GM18519 (cell line): ENCODE results near the gene TRIM44.
"Not testable (repeated sequence)": the region's sequence is repeated elsewhere in the genome, so short reads cannot be mapped to it uniquely, and the experiment has no call there.

Experiments used
- ATAC-seq: cut with Tn5 transposase; IDR thresholded peaks from one replicate; pipeline ENCODE4 v1.9.1; 2021; ENCODE audit warnings: mild to moderate bottlenecking, moderate library complexity; ENCODE audit not compliant: unreplicated experiment, low FRiP score

The TRIM44 gene

DNA sequence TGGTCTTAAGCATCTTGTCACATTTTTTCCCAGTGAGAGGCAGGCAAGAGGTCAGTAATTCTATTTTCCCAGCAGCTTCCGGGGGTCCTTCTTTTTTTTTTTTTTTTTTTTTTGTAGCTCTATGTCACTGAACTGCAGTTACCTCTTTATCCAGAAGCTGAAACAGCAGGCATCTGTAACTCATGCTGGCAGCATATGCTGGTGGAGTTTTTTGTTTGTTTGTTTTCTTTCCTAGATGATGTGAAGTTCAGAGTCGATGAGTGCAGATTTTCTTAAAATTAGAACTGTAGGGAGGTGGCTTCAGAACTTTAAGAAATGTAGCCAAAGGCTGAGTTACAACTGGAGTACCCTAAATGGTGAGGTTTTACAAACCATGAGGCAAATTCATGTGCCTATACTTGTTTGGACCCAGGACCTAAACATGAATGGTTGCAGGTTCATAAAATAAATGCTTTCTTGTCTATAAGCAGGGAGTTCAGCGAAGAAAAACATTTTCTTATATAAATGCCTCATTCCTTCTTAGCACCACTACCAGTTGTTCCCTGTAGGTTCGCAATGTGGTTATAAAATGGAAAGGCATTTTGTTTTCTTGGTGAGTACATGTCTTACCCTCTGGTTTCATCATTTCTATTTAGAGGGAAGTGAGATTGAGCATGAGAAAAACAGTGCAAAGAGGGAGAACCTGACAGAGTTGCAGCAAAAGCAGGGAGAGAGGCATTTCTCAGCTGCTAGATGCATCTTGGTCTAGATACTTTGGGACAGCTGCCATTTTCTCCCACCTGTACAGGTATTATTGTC is 84.0 kb downstream of the TRIM44 start:
- no peak for ATAC-seq

DNA sequence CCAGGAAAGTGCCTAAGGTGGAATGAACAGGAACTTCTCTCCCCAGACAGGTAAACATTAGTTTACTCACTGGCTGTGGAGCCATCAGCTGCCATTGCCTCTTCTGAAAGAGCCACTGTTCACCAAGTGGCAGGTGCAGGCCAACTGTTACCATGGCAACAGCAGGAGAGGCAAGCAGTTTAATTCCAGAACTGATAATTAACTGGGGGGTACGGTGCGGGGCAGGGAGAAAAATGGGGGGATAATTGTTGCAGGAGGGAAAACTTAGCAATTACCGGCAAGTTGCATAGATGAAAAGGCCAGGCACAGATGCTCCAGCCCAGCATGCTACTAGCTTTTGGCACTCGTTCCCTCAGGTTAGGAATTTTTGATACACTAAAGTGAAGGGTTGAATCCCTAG is 85.1 kb downstream of the TRIM44 start:
- ATAC-seq, result no peak

- no peak for ATAC-seq
Measured at GRCh38 chr11:35748644-35749043, 86.1 kb downstream of the TRIM44 start.

GRCh38 chr11:35750315-35750714 is 87.7 kb downstream of the TRIM44 start:
- no peak for ATAC-seq

- ATAC-seq, result no peak
Measured at GRCh38 chr11:35750981-35751663, 88.5 kb downstream of the TRIM44 start.

DNA sequence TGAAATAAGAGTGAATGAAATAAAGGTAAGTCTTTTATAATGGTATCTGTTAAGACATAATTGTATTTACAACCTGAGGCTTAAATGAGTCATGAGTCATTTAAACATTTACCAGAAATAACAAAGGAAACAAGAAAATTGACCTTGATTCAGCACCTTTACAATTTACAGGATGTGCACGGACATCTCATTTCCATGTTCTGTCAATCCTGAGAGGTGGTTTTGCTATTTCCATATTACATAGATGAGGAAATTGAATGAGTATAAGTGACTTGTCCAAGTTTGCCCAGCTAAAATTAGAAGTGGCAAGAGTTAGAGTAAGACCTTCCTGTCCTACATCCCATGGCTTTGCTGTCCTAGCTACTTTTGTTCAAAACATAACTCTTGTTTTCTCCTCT is 89.1 kb downstream of the TRIM44 start:
- no peak for ATAC-seq

DNA sequence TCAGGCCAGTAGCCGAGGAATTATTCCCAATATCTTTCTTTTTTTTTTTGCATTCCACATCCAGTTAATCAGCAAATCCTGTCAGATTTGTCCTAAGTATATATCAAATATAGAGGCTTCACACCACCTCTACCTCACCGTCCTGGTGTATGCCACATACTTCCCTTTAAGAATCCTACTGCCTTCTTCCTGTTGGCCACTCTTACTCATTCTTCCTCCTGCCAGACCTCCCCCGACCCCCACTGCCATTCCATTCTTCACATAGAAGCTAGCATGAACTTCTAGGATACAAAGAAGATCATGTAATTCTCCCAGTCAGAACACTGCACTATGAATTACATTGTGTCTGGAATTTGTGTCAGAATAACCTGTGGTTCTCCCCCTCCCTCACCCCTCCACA is 89.5 kb downstream of the TRIM44 start:
- ATAC-seq, result no peak

DNA sequence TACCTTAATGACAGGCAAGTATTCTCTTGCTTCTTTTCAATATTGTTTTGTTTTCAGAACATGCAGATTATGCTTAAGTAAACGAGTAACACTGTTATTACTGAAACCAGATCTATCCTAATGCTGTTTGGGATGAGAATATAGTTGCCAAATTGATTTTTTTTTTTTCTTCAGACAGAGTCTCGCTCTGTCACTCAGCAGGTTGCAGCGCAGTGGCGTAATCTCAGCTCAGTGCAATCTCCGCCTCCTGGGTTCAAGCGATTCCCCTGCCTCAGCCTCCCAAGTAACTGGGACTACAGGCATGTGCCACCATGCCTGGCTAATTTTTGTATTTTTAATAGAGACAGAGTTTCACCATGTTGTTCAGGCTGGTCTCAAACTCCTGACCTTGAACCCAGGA is 91.0 kb downstream of the TRIM44 start:
- ATAC-seq, result not testable (repeated sequence)

DNA sequence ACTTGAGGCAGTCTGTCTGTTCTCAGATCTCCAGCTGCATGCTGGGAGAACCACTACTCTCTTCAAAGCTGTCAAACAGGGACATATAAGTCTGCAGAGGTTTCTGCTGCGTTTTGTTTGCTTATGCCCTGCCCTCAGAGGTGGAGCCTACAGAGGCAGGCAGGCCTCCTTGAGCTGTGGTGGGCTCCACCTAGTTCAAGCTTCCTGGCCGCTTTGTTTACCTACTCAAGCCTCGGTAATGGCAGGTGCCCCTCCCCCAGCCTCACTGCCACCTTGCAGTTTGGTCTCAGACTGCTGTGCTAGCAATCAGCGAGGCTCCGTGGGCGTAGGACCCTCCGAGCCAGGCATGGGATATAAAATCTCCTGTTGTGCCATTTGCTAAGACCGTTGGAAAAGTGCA is 97.4 kb downstream of the TRIM44 start:
- not testable (repeated sequence) for ATAC-seq

DNA sequence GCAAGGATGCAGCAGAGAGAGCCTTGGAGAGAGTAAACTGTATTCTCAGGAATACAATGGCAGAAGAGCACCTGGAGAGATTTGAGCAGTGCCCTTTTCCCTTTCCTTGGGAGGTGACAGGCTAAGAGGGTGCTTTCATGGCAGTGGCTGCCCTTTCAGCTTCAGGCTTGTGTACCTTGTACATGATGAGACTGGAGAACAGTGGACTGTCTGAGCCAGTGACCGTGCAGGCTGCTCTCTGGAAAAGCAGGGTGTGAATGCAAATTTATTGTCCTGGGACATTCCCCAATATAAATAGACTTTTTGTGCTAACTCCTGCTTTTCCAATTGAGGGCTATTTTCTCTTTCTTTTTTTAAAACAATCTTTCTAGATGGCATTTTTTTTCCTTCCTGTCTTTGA is 99.3 kb downstream of the TRIM44 start:
- no peak for ATAC-seq

DNA sequence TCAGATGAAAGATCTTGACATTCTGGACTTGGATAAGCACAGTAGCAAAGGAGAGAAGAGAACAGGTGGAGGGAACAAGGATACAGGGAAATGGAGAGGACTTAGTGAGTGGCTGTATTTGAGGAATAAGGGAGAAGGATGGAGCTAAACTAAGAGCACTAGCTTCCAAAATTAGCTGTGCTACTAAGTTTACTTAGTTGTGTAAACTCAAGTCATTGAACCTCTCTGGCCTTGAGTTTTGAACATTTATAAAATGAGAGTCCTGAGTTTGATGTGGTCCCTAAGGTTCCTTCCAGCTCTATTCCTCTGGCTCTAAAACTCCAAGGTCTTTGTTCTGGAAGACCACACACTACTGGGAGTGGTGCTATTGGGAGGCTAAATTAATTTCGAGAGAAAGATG is 100.7 kb downstream of the TRIM44 start:
- no peak for ATAC-seq

DNA sequence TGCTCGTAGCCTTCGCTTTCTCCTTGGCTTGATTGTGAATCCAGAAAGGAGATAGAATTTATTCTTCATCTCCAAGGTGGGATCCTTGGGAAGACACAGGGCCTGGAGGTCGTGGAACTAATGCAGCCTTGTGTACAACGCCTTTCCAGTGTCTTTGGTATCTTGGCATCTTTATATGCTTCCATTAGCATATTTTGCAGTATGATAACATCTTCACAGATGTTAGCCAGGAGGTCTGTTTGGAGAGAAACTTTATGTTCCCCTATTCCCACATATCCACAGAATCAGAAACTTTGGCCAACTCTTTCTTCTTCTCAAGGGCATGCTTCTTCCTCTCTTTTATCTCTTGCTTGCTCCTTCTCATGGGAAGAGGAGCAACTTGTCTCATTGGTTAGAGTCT is 101.2 kb downstream of the TRIM44 start:
- ATAC-seq, result no peak

GRCh38 chr11:35764417-35764816 is 101.8 kb downstream of the TRIM44 start:
- no peak for ATAC-seq

- ATAC-seq, result no peak
Measured at GRCh38 chr11:35765211-35765610, 102.6 kb downstream of the TRIM44 start.

DNA sequence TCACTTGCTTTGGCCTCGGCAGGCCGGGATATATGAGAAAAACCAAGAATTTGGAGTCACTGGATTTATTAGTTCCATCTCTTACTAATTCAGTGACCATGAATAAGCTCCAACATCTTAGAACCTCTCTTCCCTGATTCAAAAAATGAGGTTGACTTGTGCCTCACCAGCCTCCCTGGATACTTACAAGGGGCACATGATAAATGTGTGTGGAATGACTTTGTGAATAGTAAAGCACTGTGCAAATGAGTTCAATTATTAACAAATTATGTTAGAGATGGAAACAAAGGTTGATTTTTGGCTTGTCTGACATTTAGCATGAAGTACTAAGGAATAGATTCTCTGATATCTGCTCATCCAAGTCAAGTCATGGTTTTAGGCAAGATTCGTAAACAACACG is 104.1 kb downstream of the TRIM44 start:
- ATAC-seq, result no peak

- not testable (repeated sequence) for ATAC-seq
Measured at GRCh38 chr11:35770425-35770824, 107.8 kb downstream of the TRIM44 start.

- no peak for ATAC-seq
Measured at GRCh38 chr11:35771722-35772121, 109.1 kb downstream of the TRIM44 start.

- not testable (repeated sequence) for ATAC-seq
Measured at GRCh38 chr11:35777241-35777640, 114.7 kb downstream of the TRIM44 start.

DNA sequence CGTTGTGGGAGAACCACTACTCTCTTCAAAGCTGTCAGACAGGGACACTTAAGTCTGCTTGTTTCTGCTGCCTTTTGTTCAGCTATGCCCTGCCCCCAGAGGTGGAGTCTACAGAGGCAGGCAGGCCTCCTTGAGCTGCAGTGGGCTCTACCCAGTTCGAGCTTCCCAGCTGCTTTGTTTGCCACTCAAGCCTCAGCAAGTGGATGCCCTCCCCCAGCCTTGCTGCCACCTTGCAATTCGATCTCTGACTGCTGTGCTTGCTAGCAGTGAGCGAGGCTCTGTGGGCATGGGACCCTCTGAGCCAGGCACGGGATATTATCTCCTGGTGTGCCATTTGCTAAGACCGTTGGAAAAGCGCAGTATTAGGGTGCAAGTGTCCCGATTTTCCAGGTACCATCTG is 116.4 kb downstream of the TRIM44 start:
- ATAC-seq, result not testable (repeated sequence)

- ATAC-seq, result no peak
Measured at GRCh38 chr11:35779409-35779808, 116.8 kb downstream of the TRIM44 start.

DNA sequence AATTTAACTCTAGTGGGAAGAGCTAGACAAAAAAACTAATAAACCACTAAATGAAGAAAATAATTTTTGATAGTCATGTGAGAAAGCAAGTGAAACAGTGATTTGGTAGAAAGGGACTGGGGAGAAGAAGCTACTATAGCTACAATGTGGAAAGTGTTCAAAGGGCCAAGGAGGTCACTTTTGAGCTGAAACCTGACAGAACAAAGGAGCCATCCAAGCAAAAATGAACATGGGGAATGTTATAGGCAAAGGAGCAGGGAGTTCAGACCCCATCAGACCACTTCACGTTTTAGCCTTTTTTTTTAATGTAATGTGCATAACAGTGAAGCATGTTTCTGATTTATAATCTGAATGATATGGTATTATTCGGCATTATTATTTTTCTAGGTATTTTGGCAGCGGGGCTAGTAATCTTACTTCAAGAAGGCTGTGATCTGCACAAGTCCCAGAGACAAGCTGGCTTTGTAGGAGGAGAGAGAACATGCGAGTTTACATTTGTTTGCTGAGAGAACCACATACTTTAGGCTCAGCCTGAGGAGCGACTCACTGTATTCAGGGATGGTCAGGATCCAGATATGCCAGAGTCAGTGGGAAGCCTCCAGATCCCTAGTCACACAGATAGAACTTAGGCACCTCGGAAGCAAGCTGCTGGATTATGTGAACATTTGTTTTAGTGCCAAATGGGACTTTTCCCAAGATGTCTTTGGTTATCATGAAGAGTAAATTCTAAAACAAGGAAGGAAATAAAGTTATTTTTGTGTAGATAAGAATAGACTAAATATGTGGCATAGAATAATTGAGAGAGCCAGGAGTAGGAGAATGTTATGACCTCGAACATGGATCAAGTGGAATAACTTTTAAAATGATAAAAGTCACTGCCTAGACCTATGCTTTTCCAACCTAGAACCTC is 118.6 kb downstream of the TRIM44 start:
- ATAC-seq, result no peak
